GM12873 (cell line): ENCODE data around the gene TYMP.

Experiments used
- CTCF ChIP-seq: IDR thresholded peaks from 2 replicates; pipeline ENCODE4 v1.5.1; 2012; ENCODE audit warnings: low read depth, mild to moderate bottlenecking, moderate library complexity, low read length, control low read depth; ENCODE audit not compliant: insufficient read depth; ENCODE audit errors: missing control alignments

Gene TYMP

GRCh38 chr22:50532824-50533796 lies 3.3 kb upstream of the TYMP start:
- no peak for TF ChIP-seq CTCF

- TF ChIP-seq CTCF: no peak
Observed at GRCh38 chr22:50531962-50532674, 2.3 kb upstream of the TYMP start.

GRCh38 chr22:50531546-50531961 lies 1.7 kb upstream of the TYMP start:
- TF ChIP-seq CTCF: no peak

- no peak for TF ChIP-seq CTCF
Observed at GRCh38 chr22:50530877-50531545, 1.2 kb upstream of the TYMP start.

GRCh38 chr22:50530580-50530876 lies 716 bp upstream of the TYMP start:
- no peak for TF ChIP-seq CTCF

GRCh38 chr22:50529416-50529896 lies 356 bp downstream of the TYMP start:
- TF ChIP-seq CTCF: no peak
